Measurements from ENCODE around the gene SMIM26.

The SMIM26 gene

GRCh38 chr20:18585134-18585533 lies 17.9 kb downstream of the SMIM26 start:
- DNase-seq (ENCODE audit: low spot score): no peak

GRCh38 chr20:18587665-18588573 lies 20.7 kb downstream of the SMIM26 start, which contains the start of gene DTD1:
TSS of gene DTD1 (plus strand) at chr20:18588054. CDS start at chr20:18588073, 19 bp downstream.
- peak; percentile 94 for DNase-seq (ENCODE audit: low spot score)

GRCh38 chr20:18588574-18588933 lies 21.3 kb downstream of the SMIM26 start:
- no peak for DNase-seq (ENCODE audit: low spot score)

GRCh38 chr20:18589941-18590674 lies 22.9 kb downstream of the SMIM26 start:
- DNase-seq (ENCODE audit: low spot score): no peak

- no peak for DNase-seq (ENCODE audit: low spot score)
Measured at GRCh38 chr20:18596270-18596669, 29.0 kb downstream of the SMIM26 start.

GRCh38 chr20:18609741-18610140 lies 42.5 kb downstream of the SMIM26 start:
- DNase-seq (ENCODE audit: low spot score): no peak

GRCh38 chr20:18611492-18611891 lies 44.3 kb downstream of the SMIM26 start:
- DNase-seq (ENCODE audit: low spot score): no peak

GRCh38 chr20:18613553-18613952 lies 46.3 kb downstream of the SMIM26 start:
- no peak for DNase-seq (ENCODE audit: low spot score)

GRCh38 chr20:18614244-18614643 lies 47.0 kb downstream of the SMIM26 start:
- no peak for DNase-seq (ENCODE audit: low spot score)

- DNase-seq (ENCODE audit: low spot score): no peak
Measured at GRCh38 chr20:18615020-18615650, 47.9 kb downstream of the SMIM26 start.

All from activated CD4-positive, alpha-beta T cell treated with anti-CD3 and anti-CD28 coated beads, Interleukin-2, Interleukin-4, amounts not matched to agents 100 ng/mL and 50 ng/mL, durations not matched to agents 16 hours and 8 hours (primary cell).